GM18907 (cell line): ENCODE data around the gene MUC6.

Experiments
- ATAC-seq: cut with Tn5 transposase; IDR thresholded peaks from one replicate; pipeline ENCODE4 v1.9.1; 2021; ENCODE audit warnings: mild to moderate bottlenecking, moderate library complexity; ENCODE audit not compliant: unreplicated experiment

MUC6 gene

DNA sequence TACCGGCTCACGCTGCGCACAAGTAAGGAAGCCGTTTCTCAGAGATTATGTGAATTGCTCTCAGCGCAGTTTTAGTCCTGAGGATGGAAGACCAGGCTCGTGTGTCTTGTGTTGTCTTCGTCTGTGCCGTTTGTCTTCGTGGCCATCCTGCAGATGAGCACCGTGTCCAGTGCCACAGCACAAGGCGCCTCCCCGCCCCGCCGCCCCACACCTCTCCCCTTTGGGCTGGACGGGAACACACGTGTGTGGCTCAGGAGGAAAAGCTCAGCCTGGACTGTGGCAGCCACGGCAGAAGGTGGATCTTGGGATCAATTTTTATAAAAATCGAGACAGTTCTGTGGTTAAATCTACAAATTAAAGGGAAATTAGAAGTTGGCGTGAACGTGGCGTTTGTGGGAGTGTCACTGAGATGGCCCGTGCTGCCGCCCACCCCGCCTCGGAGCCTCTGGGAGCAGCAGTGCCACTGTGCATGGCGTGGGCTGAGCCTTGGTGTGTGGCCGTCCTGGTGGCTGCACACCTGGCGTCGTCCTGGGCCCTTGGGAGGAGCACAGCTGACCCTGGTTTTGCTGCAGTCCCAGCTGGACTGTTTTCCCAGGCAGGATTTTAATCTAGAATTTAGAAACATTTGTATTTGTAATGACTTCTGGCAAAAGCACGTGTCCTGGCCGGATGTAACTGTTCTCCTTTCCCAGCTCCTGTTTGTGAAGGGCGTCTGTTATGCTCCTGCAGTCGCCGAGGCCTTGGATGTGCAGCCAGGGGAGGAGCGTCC lies 25.8 kb downstream of the MUC6 start:
- ATAC-seq: no peak

DNA sequence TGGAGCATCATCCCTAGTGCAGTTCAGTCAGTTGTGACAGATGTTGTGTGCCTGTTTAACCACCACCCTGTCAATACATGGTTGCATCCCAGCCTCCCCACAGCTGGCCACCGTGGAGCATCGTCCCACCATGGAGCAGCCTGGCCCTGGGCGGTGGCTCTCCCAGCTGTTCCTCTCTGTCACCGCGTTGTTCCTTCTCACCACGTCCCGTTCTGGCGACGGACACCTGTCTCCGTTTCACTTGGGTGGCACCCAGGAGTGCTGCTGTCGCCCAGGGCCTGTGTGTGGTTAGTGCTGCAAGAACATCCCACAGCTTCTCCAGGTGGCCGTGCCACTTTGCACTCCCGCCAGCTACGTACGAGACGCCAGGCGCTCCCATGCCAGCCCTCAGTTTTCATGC lies 26.5 kb downstream of the MUC6 start:
- ATAC-seq: no peak

DNA sequence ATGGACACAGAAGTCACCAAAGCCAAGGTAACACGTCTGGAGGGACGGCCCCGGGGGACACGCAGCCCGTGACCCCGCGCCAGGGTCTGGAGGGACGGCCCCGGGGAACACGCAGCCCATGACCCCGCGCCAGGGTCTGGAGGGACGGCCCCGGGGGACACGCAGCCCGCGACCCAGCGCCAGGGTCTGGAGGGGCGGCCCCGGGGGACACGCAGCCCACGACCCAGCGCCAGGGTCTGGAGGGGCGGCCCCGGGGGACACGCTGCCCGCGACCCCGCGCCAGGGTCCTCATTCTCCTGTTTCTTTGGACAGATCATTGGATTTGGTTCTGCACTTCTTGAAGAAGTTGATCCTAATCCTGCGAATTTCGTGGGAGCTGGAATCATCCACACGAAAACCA lies 27.1 kb downstream of the MUC6 start:
- no peak for ATAC-seq

DNA sequence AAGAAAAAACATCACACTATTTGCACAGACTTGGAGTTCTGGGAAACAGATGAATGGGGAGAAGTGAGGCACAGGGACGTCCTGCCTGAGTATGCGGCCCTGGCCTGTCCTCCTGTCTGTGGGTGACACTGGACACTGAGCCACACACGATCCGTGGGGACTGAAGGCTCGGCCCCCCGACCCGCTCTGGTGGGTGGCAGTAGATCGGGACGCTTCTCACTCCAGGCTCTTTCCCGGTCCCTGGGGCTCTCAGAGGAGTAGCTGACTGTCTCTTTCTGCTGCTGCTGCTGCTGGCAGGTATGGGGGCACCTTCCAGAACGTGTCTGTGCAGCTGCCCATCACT lies 27.7 kb downstream of the MUC6 start:
- no peak for ATAC-seq

DNA sequence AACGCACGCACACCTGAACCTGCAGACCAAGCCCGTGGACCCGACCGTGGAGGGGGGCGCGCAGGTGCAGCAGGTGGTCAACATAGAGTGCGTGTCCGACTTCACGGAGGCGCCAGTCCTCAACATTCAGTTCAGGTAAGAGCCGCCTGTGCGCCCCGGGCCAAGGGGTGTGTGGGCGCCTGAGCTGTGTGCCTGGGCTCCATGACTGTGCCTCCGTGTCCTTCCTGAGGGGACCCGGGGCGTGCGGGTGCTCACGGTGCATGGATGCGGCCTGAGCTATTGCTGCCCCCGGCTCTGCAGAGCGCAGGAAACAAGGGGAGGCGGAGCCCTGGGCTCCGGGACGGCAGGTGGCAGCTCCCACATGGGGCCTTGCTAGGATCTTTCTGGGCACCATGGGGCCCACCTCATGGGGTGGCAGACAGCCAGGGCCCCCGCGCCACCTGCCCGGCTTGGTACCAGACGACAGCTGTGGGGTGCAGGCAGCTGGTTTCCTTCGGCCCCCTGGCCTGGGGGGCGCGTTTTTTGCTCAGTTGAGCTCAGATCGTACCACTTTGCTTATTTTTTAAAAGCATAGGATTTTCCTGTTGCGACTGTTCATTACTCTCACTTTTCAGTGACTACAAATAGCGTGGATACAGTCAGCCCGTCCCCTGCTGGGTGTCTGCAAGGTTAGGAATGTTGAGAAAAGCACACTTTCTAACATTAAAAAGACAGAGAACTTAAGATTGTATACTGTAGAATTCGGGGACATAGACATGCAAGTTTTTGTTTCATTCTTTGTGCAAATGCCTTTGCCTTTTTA lies 28.3 kb downstream of the MUC6 start:
- ATAC-seq: no peak

DNA sequence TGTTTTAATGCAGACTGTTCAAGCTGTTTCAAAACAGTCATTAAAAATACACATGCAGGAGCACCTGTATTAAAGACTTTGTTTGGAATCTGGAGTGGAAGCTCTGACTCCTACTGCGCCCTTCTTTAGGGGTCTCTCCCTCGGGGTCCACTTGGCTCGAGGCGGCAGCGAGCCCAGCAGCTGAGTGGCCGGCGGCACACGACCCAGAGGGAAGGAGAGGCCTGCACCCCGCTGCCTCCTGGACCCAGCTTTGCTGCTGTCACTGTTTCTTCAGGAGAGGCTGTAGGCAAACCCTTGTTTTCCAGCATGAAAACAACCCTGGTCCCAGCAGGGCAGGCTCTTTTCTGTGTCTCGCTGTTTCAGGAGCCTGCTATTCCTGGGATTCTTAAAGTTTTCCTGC lies 29.2 kb downstream of the MUC6 start:
- ATAC-seq: no peak

DNA sequence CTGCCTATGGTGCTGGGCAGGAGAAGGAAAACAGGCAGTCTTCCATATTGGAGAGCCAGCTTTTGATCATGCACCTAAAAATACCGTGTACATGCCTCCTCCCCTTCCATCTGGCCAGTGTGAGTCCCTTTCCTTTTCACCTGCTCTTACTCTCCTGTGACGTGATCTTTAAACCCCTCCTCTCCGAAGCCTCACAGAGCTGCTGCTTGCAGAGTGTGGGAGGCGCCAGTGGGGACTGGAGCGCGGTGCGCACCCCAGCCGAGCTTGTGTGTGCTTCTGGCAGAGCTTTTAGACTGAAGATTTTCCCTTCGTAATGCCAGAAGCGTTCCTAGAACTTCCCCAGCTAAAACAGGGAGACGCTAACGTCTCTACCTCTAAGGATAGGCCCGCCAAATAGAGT lies 29.8 kb downstream of the MUC6 start:
- no peak for ATAC-seq

DNA sequence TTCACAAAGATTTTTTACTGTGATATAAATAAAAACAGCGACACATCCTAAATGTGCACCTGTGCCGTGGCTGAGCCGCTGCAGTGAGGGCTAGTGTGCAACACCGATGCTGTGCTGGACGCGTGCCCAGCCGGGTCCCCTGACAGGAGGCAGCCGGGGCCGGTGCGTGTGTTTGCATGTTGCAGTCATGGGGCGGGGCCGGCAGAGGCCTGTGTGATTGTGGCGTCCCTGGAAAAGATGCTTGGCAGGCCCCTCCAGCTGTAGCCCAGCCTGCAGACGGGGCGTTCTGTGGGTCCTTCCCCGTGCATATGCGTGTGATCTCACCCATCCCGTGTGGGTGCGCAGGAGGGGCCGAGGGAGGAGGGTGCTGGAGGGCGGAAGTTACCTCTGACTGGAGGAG lies 30.6 kb downstream of the MUC6 start:
- ATAC-seq: no peak

DNA sequence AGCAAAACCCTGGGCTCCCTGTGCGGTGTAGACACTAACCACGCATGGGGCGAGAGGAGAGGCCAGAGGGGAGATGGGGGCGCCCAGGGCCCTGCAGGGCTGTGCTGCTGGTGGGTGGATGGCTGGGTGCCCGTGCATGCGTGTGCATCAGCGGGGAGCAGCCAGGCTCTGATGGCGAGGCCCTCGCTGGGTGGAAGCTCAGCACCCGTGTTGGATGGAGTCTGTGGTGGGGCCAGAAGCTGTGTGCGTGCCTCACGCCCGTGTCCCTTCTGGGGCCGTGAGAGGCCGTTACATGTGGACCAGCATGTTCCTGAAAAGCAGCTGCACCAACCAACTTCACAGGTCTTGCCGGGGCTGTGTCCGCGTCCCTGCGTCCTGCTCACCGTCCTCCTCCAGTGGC lies 33.4 kb downstream of the MUC6 start:
- no peak for ATAC-seq

DNA sequence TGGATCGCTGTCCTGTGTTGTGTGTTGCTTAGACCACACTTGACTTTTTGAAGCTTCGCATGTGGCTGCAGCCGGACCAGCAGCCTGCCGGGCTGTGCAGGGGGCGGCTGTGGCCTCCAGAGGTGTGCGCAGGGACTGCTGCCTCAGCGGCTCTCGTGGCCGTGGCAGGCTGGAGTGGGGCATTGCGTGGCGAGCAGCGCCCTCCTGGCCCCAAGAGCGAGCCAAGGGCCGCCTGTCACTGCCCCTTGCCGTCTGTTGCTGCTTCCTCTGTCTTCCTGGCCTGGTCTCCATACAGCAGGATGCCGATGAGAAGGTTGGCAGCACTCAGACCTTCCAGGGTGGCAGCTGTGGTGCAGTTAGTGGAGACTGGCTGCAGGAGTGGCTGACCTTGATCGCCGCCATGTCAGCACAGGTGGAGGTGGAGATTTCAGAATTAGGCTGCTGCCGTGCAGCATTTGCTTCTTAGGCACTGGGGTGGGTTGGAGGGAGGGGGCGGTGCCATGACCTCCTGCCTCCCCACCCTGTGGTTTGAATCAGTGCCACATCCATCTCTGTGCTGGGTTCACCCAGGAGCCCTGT lies 34.0 kb downstream of the MUC6 start:
- ATAC-seq: no peak

DNA sequence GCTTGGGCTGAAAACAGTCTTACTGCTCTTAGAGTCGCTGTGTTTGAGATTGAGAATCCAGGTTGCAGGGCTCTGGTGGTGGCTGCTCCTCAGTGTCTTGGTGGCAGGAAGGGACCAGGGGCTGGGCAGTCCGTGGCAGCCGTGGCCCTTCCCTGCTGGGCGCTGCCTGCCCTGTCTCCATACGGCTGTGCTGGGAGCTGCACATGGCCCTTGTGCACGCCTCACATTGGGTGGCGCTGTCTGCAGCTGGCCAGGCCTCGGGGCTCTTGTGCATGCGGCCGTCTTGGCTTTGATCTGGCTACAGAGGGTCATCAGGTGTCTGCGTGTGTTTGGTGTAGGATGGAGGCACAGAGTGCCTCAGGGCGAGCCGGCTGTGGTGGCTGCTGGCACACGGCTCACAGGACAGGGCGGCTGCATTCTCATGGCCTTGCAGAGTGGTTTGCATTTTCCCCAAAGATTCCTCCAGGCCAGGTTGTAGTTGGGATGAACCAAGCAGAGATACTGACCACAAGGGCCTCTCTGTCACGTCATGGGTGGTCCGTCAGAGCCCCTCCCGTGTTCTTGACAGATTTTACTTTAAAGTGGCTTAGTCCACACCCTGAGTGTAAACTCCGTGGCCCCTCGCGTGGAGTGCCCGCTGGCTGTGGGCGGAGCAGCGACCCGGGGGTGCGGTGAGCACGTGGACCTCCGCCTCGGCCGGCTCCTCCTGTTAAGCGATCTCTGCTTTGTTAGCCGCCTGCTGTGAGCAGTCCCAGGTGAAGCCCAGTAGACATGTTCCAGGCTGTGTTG lies 34.7 kb downstream of the MUC6 start:
- no peak for ATAC-seq

DNA sequence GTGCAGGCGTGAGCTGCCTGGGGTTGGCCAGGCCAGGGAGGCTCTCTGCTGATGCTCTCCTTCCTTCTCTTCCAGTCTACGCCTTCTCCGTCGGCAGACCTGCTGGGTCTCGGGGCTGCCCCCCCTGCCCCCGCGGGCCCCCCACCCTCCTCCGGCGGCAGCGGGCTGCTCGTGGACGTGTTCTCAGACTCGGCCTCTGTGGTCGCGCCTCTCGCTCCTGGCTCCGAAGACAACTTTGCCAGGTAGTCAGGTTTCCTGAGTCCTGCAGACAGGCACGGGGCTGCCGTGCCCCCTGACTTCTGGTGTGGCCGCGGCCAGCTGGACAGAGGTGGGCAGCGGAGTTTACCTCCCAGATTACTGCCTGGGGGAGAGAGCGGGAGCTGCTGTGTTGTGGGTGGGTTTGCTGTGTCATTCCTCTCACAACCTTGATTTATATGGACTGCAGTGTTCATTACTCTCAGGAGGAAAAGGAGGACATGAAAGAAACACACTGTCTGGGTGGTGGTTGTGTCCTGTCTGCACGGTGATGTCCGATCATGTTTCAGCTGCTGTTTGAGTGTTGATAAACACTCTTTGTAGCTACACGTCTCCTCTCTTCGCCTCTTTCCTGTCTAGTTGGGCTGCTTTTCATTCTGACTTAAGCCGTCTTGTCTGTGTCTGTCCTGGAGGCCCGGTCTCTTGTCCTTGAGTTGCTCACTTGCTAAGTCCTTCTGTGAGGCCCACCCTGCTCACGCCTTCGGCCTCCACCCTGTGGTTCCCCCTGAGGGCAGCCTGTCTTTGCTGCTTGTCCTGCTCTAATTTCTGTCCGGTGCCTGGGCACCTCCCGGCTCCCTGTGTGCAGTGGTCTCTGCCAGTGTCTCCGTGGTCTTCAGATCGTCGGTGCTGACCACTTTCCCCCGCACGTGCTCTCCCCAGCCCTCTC lies 35.9 kb downstream of the MUC6 start:
- no peak for ATAC-seq

DNA sequence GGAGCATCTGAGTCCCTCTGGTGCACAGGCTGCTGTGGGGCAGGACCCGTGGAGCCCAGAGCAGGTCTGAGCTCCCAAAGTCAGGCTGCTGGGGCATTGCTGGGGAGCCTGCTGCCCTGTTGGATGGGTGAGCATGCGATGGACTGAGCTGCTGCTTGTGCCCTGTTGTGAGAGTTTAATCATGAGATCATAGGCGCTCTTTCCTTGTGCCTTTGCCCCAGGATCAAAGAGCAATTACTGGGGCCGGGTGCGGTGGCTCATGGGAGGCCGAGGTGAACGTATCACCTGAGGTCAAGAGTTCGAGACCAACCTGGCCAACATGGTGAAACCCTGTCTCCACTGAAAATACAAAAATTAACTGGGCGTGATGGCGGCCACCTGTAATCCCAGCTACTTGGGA lies 37.5 kb downstream of the MUC6 start:
- no peak for ATAC-seq

DNA sequence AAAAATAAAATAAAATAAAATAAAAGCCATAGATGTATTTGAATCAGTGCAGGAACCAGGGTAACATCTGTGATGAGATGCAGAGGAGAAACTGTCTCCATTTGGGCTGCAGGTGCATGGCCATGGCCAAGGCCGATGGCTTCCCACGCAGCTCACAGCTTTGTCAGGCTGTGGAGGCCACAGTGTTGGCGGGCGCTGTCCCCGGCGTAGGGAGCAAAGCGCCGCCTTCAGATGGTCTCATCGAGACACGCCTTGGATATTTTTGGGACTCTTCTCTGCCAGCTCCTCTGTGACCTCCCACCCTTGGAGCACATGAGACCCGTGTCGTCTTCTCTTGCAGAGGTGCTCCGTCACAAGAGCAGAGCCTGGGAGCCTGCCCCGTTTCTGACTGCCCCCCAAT lies 38.6 kb downstream of the MUC6 start:
- no peak for ATAC-seq

DNA sequence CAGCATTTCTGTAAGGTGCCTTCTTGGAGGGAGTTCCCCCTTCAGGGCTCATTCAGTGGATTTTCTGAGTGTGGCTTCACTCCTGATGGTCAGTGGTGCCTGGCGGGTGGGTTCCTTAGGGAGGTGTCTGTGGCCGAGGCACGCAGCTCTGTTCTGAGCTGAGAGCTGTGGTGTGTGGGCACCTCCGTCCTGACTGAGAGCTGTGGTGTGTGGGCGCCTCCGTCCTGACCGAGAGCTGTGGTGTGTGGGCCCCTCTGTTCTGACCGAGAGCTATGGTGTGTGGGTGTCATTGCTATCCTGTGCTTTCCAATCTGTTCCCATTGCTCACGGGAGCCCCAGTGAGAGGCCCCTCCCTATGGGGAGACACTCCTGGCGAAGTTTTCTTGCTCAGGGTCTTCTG lies 39.8 kb downstream of the MUC6 start:
- no peak for ATAC-seq

DNA sequence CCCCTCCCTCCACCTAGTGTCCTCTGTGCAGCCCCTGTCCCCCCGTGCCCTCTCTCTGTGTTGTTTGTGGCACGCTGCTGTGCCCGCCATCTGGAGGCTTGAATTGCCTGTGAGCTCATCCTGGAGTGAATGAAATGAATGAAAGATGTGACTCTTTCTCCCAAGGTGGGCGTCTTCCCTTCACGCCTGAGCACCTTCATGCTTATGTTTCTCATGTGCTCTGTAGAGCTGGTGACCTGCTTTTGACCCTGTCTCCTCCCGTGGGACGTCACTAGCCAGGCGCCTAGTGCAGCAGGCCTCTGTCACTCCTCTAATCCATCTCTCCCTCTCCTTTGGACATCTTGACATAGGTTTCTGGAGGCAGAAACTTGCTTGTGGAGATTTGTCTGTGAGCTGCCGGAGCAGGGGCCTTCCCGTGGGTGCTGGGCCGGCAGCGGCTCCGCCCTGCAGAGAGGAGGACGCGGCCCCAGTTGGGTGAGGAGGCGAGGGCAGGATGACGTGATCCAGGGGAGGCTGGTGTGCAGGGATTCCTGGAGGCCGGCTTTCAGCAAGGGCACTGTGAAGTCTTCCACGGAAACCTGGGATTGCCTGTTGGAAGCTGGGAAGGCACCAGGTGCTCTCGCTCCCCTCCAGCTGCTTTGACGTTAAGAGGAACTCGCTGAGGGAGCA lies 40.6 kb downstream of the MUC6 start:
- ATAC-seq: peak; percentile 56

DNA sequence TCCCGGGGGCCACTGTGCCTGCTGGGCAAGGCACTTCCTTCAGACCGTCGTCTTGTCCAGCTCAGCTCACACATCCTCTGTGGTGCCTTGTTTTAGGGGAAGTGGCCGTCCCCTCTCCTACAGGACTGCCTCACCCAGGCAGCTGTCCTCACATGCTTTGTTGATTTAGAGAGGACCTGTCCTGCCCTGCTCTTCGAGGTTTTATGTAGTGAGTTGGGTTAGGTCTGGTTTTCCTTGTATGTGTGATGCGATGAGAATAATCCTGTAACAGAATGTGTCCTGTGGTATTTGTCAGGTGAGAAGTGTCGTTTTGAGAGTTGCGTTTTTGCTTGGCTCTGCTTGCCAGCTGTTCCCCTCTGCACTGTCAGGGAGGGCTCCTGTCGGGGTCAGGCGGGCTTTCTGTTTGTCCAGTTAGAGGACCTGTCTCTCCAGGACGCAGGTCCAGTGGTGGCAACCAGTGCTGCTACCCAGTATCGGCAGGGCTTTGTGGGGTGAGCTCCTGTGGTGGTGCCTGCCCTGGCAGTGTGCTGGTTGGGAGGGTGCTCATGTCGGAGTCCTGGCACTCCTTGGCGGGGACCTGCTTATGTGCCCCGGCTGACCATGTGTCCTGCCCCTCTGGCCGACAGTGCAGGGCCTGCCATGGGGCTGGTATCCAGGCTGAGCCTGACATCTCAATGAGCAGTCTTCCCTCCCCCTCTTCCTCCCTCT lies 41.3 kb downstream of the MUC6 start:
- ATAC-seq: no peak

DNA sequence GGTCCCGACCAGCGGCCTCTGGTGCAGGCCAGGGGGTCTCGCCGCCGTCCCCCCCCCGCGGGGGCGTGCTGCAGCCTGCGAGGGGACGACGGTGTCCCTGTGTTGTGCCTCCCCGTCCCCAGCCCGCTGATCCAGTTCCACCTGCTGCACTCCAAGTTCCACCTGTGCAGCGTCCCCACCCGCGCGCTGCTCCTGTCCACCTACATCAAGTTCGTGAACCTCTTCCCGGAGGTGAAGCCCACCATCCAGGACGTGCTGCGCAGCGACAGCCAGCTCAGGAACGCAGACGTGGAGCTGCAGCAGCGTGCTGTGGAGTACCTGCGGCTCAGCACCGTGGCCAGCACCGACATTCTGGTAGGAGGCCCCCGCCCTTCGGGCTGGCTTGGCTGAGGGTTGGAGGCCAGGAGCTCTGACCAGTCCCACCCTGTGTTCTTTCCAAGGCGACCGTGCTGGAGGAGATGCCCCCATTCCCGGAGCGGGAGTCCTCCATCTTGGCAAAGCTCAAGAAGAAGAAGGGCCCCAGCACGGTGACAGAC lies 42.8 kb downstream of the MUC6 start:
- ATAC-seq: no peak

DNA sequence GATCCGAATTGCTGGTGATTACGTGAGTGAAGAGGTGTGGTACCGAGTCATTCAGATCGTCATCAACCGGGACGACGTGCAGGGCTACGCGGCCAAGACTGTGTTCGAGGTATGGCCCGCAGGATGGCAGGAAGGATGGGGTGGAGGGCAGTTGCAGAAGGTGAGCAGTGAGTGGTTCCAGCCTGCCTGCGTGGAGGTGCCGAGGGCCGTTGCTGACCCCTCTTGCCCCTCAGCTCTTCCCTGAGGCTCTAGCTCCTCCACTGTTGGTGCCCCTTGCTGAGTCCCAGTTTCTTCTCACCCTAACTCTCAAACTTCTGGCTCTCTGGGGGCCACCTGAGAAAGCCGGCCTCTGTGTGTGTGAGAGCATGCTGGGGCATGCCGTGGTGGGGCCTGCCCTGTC lies 43.9 kb downstream of the MUC6 start:
- ATAC-seq: no peak
